SK-N-SH (cell line): ENCODE data around the gene TPBG. TPM values are rescaled to one million over a fixed set of nuclear protein-coding genes. Genes with fewer than 3 reads are reported as not detected.

ENCODE experiments used
- CTCF ChIA-PET: fragments of 300-600, 350-600 bp; formaldehyde crosslinking; extraction: SDS; loops from one replicate; lab custom pipeline; 2021; lab: Yijun Ruan, JAX
- POLR2A ChIA-PET: fragments of 350-600 bp; sonication (Branson Sonifier 250); formaldehyde crosslinking; extraction: SDS; loops from one replicate; lab custom pipeline; 2020; ENCODE audit warnings: antibody characterized with exemption, inconsistent platforms; lab: Yijun Ruan, JAX
- DNase-seq: peaks from one replicate; pipeline ENCODE4 v3.0.0; 2012
- H2AFZ ChIP-seq: fragments of 200-600 bp; sonication (generic); 2 replicates; pipeline ENCODE4 v1.8.1; 2016; ENCODE audit warnings: antibody characterized with exemption, mild to moderate bottlenecking, low read depth
- H3F3A ChIP-seq: fragments of 200-600 bp; sonication (generic); replicated peaks from 2 replicates; pipeline ENCODE3; 2016; ENCODE audit warnings: antibody characterized with exemption, mild to moderate bottlenecking; ENCODE audit not compliant: insufficient read depth
- H3K27ac ChIP-seq, 2 experiments: fragments of 200-500 bp in 1 of 2; fragments of 200-600 bp in 1 of 2; sonication (Bioruptor generic) in 1 of 2; sonication (generic), shearing (Covaris generic) in 1 of 2; 2 replicates each; pipeline versions ENCODE4 v1.5.1 to v1.6.1; 2014 to 2016; ENCODE audit warnings: low read depth in 2 of 2, inconsistent platforms in 1 of 2, low read length in 1 of 2, mild to moderate bottlenecking in 1 of 2, mixed read lengths in 1 of 2
- H3K27me3 ChIP-seq: fragments of 200-600 bp; sonication (generic), shearing (Covaris generic); 2 replicates; pipeline ENCODE4 v1.6.1; 2016; ENCODE audit warnings: mixed run types; ENCODE audit not compliant: insufficient read depth
- H3K36me3 ChIP-seq, 2 experiments: fragments of 200-500 bp in 1 of 2; fragments of 200-600 bp in 1 of 2; sonication (Bioruptor generic) in 1 of 2; sonication (generic) in 1 of 2; replicated peaks in 1 of 2; 2 replicates each; pipeline versions ENCODE3 to v1.5.1; 2014 to 2016; ENCODE audit warnings: low read length in 1 of 2, mild to moderate bottlenecking in 1 of 2; ENCODE audit not compliant: insufficient read depth in 2 of 2, control insufficient read depth in 1 of 2
- H3K4me1 ChIP-seq, 2 experiments: fragments of 200-500 bp in 1 of 2; fragments of 200-600 bp in 1 of 2; sonication (Bioruptor generic) in 1 of 2; sonication (generic), shearing (Covaris generic) in 1 of 2; 2 replicates each; pipeline versions ENCODE4 v1.5.1 to v1.6.1; 2014 to 2016; ENCODE audit warnings: low read depth in 1 of 2, low read length in 1 of 2, mixed run types in 1 of 2; ENCODE audit not compliant: insufficient read depth in 2 of 2, control insufficient read depth in 1 of 2
- H3K4me2 ChIP-seq: fragments of 200-600 bp; sonication (generic), shearing (Covaris generic); 2 replicates; pipeline ENCODE4 v1.6.1; 2017; ENCODE audit warnings: mixed run types
- H3K4me3 ChIP-seq, 2 experiments: fragments of 200-500 bp in 1 of 2; fragments of 200-600 bp in 1 of 2; sonication (Bioruptor generic) in 1 of 2; sonication (generic), shearing (Covaris generic) in 1 of 2; 2 replicates each; pipeline versions ENCODE4 v1.5.1 to v1.8.1; 2014 to 2016; ENCODE audit warnings: low read depth in 2 of 2, inconsistent platforms in 1 of 2, low read length in 1 of 2, mild to moderate bottlenecking in 1 of 2, mixed read lengths in 1 of 2, moderate library complexity in 1 of 2
- H3K79me2 ChIP-seq: fragments of 200-600 bp; sonication (generic); 2 replicates; pipeline ENCODE4 v1.8.1; 2017; ENCODE audit warnings: mild to moderate bottlenecking; ENCODE audit not compliant: insufficient read depth
- H3K9ac ChIP-seq: fragments of 200-600 bp; sonication (generic); 2 replicates; pipeline ENCODE4 v1.6.1; 2017; ENCODE audit warnings: mixed run types
- H3K9me2 ChIP-seq: fragments of 200-600 bp; sonication (generic); 2 replicates; pipeline ENCODE4 v1.6.1; 2017; ENCODE audit warnings: mixed run types
- H3K9me3 ChIP-seq: fragments of 200-600 bp; sonication (generic); 2 replicates; pipeline ENCODE4 v1.6.1; 2017; ENCODE audit warnings: mixed run types, mild to moderate bottlenecking, moderate library complexity
- H4K20me1 ChIP-seq: fragments of 200-600 bp; sonication (generic); 2 replicates; pipeline ENCODE4 v1.6.1; 2017; ENCODE audit warnings: mild to moderate bottlenecking, mixed run types; ENCODE audit not compliant: insufficient read depth
- CHD2 ChIP-seq: fragments of 150-350 bp; IDR thresholded peaks from 2 replicates; pipeline ENCODE4 v1.6.1; 2018; ENCODE audit warnings: low read length; ENCODE audit not compliant: partially characterized antibody
- ELF1 ChIP-seq: IDR thresholded peaks from 2 replicates; pipeline ENCODE4 v1.4.0; 2012
- EP300 ChIP-seq, 2 experiments: IDR thresholded peaks; 2 replicates each; pipeline versions ENCODE4 v1.4.0 to v1.6.1; 2012; ENCODE audit warnings: borderline replicate concordance in 1 of 2, low read depth in 1 of 2, low read length in 1 of 2
- EZH2phosphoT487 ChIP-seq: fragments of 200-600 bp; sonication (generic); IDR thresholded peaks from 2 replicates; pipeline ENCODE4 v1.6.1; 2017; ENCODE audit warnings: low read depth, mixed run types, mild to moderate bottlenecking, antibody characterized with exemption, moderate library complexity, borderline replicate concordance
- FOSL2 ChIP-seq: IDR thresholded peaks from 2 replicates; pipeline ENCODE4 v1.4.0; 2012; ENCODE audit warnings: low read depth, mild to moderate bottlenecking, moderate library complexity, borderline replicate concordance
- FOXJ3 ChIP-seq: sonication (generic); formaldehyde crosslinking; IDR thresholded peaks from 2 replicates; pipeline ENCODE4 v1.5.1; 2020; ENCODE audit warnings: mild to moderate bottlenecking, missing genetic modification reagents
- FOXM1 ChIP-seq: IDR thresholded peaks from 2 replicates; pipeline ENCODE4 v1.4.0; 2012; ENCODE audit warnings: low read depth, mild to moderate bottlenecking
- GABPA ChIP-seq: IDR thresholded peaks from 2 replicates; pipeline ENCODE4 v1.4.0; 2012; ENCODE audit warnings: low read depth, mild to moderate bottlenecking
- GATA2 ChIP-seq: sonication (generic); formaldehyde crosslinking; IDR thresholded peaks from 2 replicates; pipeline ENCODE4 v1.5.0; 2020; ENCODE audit warnings: mild to moderate bottlenecking, missing genetic modification reagents
- IRF3 ChIP-seq: fragments of 150-350 bp; IDR thresholded peaks from 2 replicates; pipeline ENCODE4 v1.6.1; 2016; ENCODE audit warnings: mild to moderate bottlenecking, low read depth, low read length
- JUND ChIP-seq: IDR thresholded peaks from 2 replicates; pipeline ENCODE4 v1.4.0; 2012
- MAX ChIP-seq: IDR thresholded peaks from 2 replicates; pipeline ENCODE4 v1.4.0; 2012; ENCODE audit warnings: low read depth
- MEF2A ChIP-seq: IDR thresholded peaks from 2 replicates; pipeline ENCODE4 v1.4.0; 2012; ENCODE audit warnings: low read depth, borderline replicate concordance
- MXI1 ChIP-seq: IDR thresholded peaks from 2 replicates; pipeline ENCODE4 v1.6.1; 2012; ENCODE audit warnings: mild to moderate bottlenecking, low read depth, low read length, improper control_type of control experiment
- NFIC ChIP-seq: IDR thresholded peaks from 2 replicates; pipeline ENCODE4 v1.4.0; 2012; ENCODE audit warnings: borderline replicate concordance
- NRF1 ChIP-seq: IDR thresholded peaks from 2 replicates; pipeline ENCODE4 v1.6.1; 2012; ENCODE audit warnings: low read depth, mild to moderate bottlenecking, low read length
- RAD21 ChIP-seq: IDR thresholded peaks from 2 replicates; pipeline ENCODE4 v1.6.1; 2012; ENCODE audit warnings: mild to moderate bottlenecking, low read length
- RCOR1 ChIP-seq: fragments of 150-350 bp; IDR thresholded peaks from 2 replicates; pipeline ENCODE4 v1.6.1; 2017; ENCODE audit warnings: antibody characterized with exemption, low read length
- RFX5 ChIP-seq: IDR thresholded peaks from 2 replicates; pipeline ENCODE4 v1.6.1; 2012; ENCODE audit warnings: mild to moderate bottlenecking, improper control_type of control experiment, low read length
- RXRA ChIP-seq: IDR thresholded peaks from 2 replicates; pipeline ENCODE4 v1.4.0; 2012; ENCODE audit warnings: low read depth, mild to moderate bottlenecking, borderline replicate concordance
- SIN3A ChIP-seq: IDR thresholded peaks from 2 replicates; pipeline ENCODE4 v1.6.1; 2012; ENCODE audit warnings: low read depth, mild to moderate bottlenecking, low read length, moderate library complexity, borderline replicate concordance
- SMC3 ChIP-seq: IDR thresholded peaks from 2 replicates; pipeline ENCODE4 v1.6.1; 2012; ENCODE audit warnings: low read depth, low read length, improper control_type of control experiment
- TCF12 ChIP-seq: IDR thresholded peaks from 2 replicates; pipeline ENCODE4 v1.4.0; 2012
- TEAD4 ChIP-seq: IDR thresholded peaks from 2 replicates; pipeline ENCODE4 v1.4.0; 2012; ENCODE audit warnings: mild to moderate bottlenecking, borderline replicate concordance; ENCODE audit not compliant: insufficient read depth
- USF1 ChIP-seq: IDR thresholded peaks from 2 replicates; pipeline ENCODE4 v1.4.0; 2012; ENCODE audit warnings: low read depth, borderline replicate concordance
- USF2 ChIP-seq: fragments of 150-350 bp; IDR thresholded peaks from 2 replicates; pipeline ENCODE4 v1.6.1; 2017; ENCODE audit warnings: antibody characterized with exemption, low read length, low read depth, borderline replicate concordance
- YY1 ChIP-seq: IDR thresholded peaks from 2 replicates; pipeline ENCODE4 v1.4.0; 2012; ENCODE audit warnings: low read depth, mild to moderate bottlenecking
- ZBTB33 ChIP-seq: IDR thresholded peaks from 2 replicates; pipeline ENCODE4 v1.4.0; 2012; ENCODE audit warnings: low read depth, borderline replicate concordance
- WGBS: methylation state at CpG from one replicate; pipeline ENCODE4 v1.1.6; 2017; ENCODE audit warnings: low lambda C conversion rate; 5-methylcytosine and 5-hydroxymethylcytosine counted together
- polyA plus RNA-seq, 3 experiments: library from polyadenylated mRNA; depleted of rRNA; stranded (reverse); fragments of >200 nt; gene quantifications; 2 replicates each; pipeline ENCODE4 v1.2.3, GENCODE V29; 2012

The TPBG gene
- polyA plus RNA-seq, 1 of the 3 experiments (the other 2 are of a cell fraction): 128 TPM

GRCh38 chr6:82364087-82365015 lies 734 bp downstream of the TPBG start:
- H2AFZ ChIP-seq: peak overlapping the region; percentile 91
- H3K79me2 ChIP-seq: peaks cover 62% of the 10 kb centered on the region
- no peaks in the 10 kb centered on the region for H3K27me3 ChIP-seq
- 2% methylated on average over 36 of the region's 88 CpGs for WGBS
- no peaks in the 10 kb centered on the region for H3K9me3 ChIP-seq
- DNase-seq: peak; percentile 71
- H3K9me2 ChIP-seq: no peaks in the 10 kb centered on the region
- H3K36me3 ChIP-seq: peaks cover 33 to 34% of the 10 kb centered on the region in 2 experiments
- H3F3A ChIP-seq: peaks cover 35% of the 10 kb centered on the region
- peaks cover 24% of the 10 kb centered on the region for H4K20me1 ChIP-seq
- H3K4me2 ChIP-seq: peak overlapping the region; percentile 93
- peak overlapping the region; percentile 88 to 90 for H3K4me3 ChIP-seq
- ChIA-PET CTCF (interaction anchor here (0.9 to 2.0 kb wide), 5 partner anchors 14 to 851 kb away, joined by 3 to 7 read pairs (median 3); no protein-coding TSS in a partner anchor), POLR2A (interaction anchor here (1.1 kb wide), 1 partner anchor 15 kb away, joined by 4 read pairs; no protein-coding TSS in a partner anchor)
- peaks cover 17 to 18% of the 10 kb centered on the region in 2 experiments; a peak in 3 of 4 replicates for H3K4me1 ChIP-seq
- peak overlapping the region; percentile 97 for H3K9ac ChIP-seq
- H3K27ac ChIP-seq: peak overlapping the region; percentile 95 to 99
- no peak for TF ChIP-seq SIN3A
- peak; percentile 19; the same call in 1 of the 2 replicates for TF ChIP-seq ELF1
- 0 out of 2 replicates have a peak, but pooled peaks have one; percentile 16 for TF ChIP-seq MXI1
- TF ChIP-seq NRF1: no peak
- TF ChIP-seq MEF2A: no peak
- TF ChIP-seq GABPA: no peak; the same call in 1 of the 2 replicates
- TF ChIP-seq YY1: 0 out of 2 replicates have a peak, but pooled peaks have one; percentile 13
- TF ChIP-seq FOXJ3: no peak
- TF ChIP-seq FOXM1: no peak
- TF ChIP-seq TEAD4: no peak
- peak; percentile 8; the same call in 1 of the 2 replicates for TF ChIP-seq RAD21
- TF ChIP-seq GATA2 (CRISPR knock-in tag): no peak
- no peak for TF ChIP-seq ZBTB33
- TF ChIP-seq CHD2: no peak
- peak in 1 of 2 experiments; percentile 9; a peak in 1 of 4 replicates for TF ChIP-seq EP300 (IDR thresholded peaks at IDR 0.05; ENCODE audit: borderline replicate concordance in 1 of 2, low read depth in 1 of 2, low read length in 1 of 2)
- TF ChIP-seq RXRA: no peak
- TF ChIP-seq FOSL2: peak; percentile 3; the same call in 1 of the 2 replicates
- no peak for TF ChIP-seq MAX
- no peak for TF ChIP-seq SMC3
- TF ChIP-seq RFX5: no peak
- no peak for TF ChIP-seq USF1
- no peak for TF ChIP-seq TCF12
- no peak for TF ChIP-seq RCOR1
- no peak for TF ChIP-seq NFIC
- TF ChIP-seq JUND: no peak
- no peak for TF ChIP-seq USF2
- no peak for TF ChIP-seq EZH2phosphoT487
- no peak for TF ChIP-seq IRF3
